GM06990 (cell line): Measurements from ENCODE around the gene PELO.

Experiments used
- DNase-seq: peaks from one replicate; pipeline ENCODE4 v3.0.0-alpha.2; 2011; ENCODE audit not compliant: insufficient read length; ENCODE audit errors: extremely low read depth
- H3K27me3 ChIP-seq: replicated peaks from 2 replicates; pipeline ENCODE4 v1.6.0; 2011; ENCODE audit warnings: low read length; ENCODE audit not compliant: control insufficient read depth, insufficient read depth
- H3K36me3 ChIP-seq: 2 replicates; pipeline ENCODE4 v1.5.1; 2011; ENCODE audit warnings: low read length; ENCODE audit not compliant: control insufficient read depth, insufficient read depth
- H3K4me3 ChIP-seq: replicated peaks from 2 replicates; pipeline ENCODE4 v1.5.1; 2011; ENCODE audit warnings: low read depth, mild to moderate bottlenecking, control low read depth, low read length
- TF ChIP-seq, protein P1 (sequence below): IDR thresholded peaks from 2 replicates; pipeline ENCODE4 v1.5.1; 2011; ENCODE audit warnings: low read length, control low read depth, mild to moderate bottlenecking, inconsistent platforms; ENCODE audit not compliant: insufficient read depth, poor library complexity, severe bottlenecking

PELO gene

DNA sequence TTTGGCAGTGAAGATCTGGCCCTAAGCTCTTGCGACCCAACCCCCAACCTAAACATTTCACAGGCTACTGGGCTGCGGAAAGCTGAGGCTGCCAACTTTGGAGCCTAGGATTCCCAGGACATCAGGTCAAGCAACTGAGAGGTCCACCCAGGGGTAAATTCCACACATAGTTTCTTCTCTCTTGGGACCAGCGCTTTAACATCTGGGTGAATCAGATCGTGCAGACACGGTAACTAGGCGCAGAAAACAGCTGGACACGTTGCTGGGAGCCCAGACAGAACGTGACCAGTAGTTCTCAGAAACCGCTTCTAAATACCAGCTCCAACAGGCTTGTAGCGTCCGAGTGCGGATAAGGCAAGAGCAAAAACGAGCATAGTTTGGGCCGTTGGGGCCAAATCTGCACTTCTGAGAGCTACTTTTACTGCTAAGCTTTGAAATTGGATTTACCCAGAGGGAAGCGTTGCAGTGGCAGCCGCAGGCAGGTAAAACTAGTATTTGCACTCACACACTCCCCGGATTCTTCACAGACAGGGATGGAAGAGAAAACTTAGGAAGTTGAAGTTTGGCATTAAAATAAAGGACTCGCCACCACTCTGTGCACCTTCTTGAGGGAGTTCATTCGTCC, 11.8 kb downstream of the PELO start:
- TF ChIP-seq, protein P1, sequence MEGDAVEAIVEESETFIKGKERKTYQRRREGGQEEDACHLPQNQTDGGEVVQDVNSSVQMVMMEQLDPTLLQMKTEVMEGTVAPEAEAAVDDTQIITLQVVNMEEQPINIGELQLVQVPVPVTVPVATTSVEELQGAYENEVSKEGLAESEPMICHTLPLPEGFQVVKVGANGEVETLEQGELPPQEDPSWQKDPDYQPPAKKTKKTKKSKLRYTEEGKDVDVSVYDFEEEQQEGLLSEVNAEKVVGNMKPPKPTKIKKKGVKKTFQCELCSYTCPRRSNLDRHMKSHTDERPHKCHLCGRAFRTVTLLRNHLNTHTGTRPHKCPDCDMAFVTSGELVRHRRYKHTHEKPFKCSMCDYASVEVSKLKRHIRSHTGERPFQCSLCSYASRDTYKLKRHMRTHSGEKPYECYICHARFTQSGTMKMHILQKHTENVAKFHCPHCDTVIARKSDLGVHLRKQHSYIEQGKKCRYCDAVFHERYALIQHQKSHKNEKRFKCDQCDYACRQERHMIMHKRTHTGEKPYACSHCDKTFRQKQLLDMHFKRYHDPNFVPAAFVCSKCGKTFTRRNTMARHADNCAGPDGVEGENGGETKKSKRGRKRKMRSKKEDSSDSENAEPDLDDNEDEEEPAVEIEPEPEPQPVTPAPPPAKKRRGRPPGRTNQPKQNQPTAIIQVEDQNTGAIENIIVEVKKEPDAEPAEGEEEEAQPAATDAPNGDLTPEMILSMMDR = no peak
- no peaks in the 10 kb centered on the region for H3K27me3 ChIP-seq
- H3K36me3 ChIP-seq = no peaks in the 10 kb centered on the region; the same call in 1 of the 2 replicates
- peak overlapping the region; percentile 79 for H3K4me3 ChIP-seq
- no peak for DNase-seq

DNA sequence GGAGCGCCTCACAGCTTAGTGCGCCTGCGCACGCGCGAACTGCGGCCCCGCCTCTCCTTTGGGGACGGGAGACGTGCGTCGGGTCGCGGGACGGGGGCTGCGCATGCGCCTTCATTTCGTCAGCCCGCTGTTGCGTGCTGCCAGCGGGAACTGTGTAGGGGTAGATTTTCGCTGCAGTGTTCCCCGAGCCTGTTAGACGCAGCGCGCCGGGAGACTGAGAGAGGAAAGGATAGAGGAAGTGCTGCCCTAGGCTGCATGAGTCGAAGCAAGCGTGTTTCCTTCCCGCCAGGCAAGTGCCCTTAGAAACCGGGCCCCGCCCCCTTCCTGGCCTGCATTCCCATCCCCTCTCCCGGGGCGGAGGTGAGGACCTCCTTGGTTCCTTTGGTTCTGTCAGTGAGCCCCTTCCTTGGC, 12.3 kb downstream of the PELO start:
- Histone ChIP-seq H3K27me3 (no peaks in the 10 kb centered on the region), H3K36me3 (no peaks in the 10 kb centered on the region; the same call in 1 of the 2 replicates), H3K4me3 (peak overlapping the region; percentile 79)
- TF ChIP-seq, protein P1 = no peak
- DNase-seq = peak; percentile 97

DNA sequence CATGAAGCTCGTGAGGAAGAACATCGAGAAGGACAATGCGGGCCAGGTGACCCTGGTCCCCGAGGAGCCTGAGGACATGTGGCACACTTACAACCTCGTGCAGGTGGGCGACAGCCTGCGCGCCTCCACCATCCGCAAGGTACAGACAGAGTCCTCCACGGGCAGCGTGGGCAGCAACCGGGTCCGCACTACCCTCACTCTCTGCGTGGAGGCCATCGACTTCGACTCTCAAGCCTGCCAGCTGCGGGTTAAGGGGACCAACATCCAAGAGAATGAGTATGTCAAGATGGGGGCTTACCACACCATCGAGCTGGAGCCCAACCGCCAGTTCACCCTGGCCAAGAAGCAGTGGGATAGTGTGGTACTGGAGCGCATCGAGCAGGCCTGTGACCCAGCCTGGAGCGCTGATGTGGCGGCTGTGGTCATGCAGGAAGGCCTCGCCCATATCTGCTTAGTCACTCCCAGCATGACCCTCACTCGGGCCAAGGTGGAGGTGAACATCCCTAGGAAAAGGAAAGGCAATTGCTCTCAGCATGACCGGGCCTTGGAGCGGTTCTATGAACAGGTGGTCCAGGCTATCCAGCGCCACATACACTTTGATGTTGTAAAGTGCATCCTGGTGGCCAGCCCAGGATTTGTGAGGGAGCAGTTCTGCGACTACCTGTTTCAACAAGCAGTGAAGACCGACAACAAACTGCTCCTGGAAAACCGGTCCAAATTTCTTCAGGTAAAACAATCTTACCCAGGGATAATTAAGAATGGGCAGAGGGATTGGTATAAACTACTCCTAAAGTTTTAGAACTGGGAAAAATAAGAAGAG, 12.9 kb downstream of the PELO start:
- no peaks in the 10 kb centered on the region; the same call in 1 of the 2 replicates for H3K36me3 ChIP-seq
- TF ChIP-seq, protein P1 = no peak
- DNase-seq = no peak
- H3K27me3 ChIP-seq = no peaks in the 10 kb centered on the region
- peak overlapping the region; percentile 79 for H3K4me3 ChIP-seq

DNA sequence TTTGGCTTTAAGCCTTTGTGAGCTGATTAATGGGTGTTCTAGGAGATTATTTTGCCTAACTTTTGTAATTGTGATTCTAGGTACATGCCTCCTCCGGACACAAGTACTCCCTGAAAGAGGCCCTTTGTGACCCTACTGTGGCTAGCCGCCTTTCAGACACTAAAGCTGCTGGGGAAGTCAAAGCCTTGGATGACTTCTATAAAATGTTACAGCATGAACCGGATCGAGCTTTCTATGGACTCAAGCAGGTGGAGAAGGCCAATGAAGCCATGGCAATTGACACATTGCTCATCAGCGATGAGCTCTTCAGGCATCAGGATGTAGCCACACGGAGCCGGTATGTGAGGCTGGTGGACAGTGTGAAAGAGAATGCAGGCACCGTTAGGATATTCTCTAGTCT, 13.6 kb downstream of the PELO start:
- DNase-seq = no peak
- Histone ChIP-seq H3K36me3 (no peaks in the 10 kb centered on the region; the same call in 1 of the 2 replicates), H3K27me3 (no peaks in the 10 kb centered on the region), H3K4me3 (peak overlapping the region; percentile 79)
- TF ChIP-seq, protein P1 = no peak

DNA sequence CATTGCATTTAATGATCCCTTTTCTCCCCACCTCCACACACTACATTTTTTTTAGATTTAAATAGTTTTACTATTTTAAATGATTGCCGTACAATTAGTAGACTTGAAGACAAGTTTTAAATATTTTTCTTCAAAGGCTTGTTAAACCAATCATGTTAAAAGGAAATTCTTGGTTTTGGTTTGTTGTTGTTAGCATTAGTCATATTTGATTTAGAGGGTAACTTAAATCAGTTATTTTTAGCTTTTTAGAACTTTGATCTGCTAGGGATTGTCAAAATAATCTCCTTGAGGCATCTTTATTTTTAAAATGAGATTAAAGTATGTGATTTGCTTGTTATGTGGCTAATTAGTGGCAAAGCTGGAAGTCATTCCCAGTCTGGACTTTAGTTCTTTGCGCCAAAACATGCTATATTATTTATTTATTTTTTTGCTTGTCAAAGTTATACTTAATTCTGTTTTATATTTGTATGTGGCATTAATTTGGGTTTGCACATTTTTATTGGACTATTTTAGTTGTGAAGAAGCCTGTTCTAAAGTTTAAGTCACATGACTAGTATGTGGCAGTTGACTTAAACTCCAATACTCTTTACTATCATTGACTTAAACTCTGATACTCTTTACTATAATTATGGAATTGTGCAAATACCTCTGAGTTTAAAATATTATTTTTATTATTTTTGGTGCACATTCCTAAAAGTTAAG, 14.7 kb downstream of the PELO start:
- H3K4me3 ChIP-seq = peak overlapping the region; percentile 14

More for the DNA sequence above, 14.7 kb downstream of the PELO start:
- H3K36me3 ChIP-seq = no peaks in the 10 kb centered on the region; the same call in 1 of the 2 replicates
- H3K27me3 ChIP-seq = no peaks in the 10 kb centered on the region
- TF ChIP-seq, protein P1 = no peak
- no peak for DNase-seq
